Neural crest cell (in vitro differentiated cells): ENCODE data around the gene SDHA. TPM values are rescaled to one million over a fixed set of nuclear protein-coding genes. Genes with fewer than 3 reads are reported as not detected.
"Not testable (repeated sequence)": the region's sequence is repeated elsewhere in the genome, so short reads cannot be mapped to it uniquely, and the experiment has no call there.

Source experiments
- DNase-seq: peaks from one replicate; pipeline ENCODE4 v3.0.0; 2021; ENCODE audit warnings: low read depth, mixed read lengths, low spot score
- H3K27ac Mint-ChIP-seq: one replicate; pipeline ENCODE4 v1.8.0; 2021; ENCODE audit warnings: mild to moderate bottlenecking, mixed read lengths; ENCODE audit not compliant: unreplicated experiment
- H3K27me3 Mint-ChIP-seq: 2 replicates; pipeline ENCODE4 v1.8.0; 2021; ENCODE audit warnings: low read depth, mild to moderate bottlenecking, mixed read lengths
- H3K36me3 Mint-ChIP-seq: 2 replicates; pipeline ENCODE4 v1.8.0; 2021; ENCODE audit warnings: low read depth, mild to moderate bottlenecking, mixed read lengths
- H3K4me1 Mint-ChIP-seq: 2 replicates; pipeline ENCODE4 v1.8.0; 2021; ENCODE audit warnings: mixed read lengths
- H3K4me3 Mint-ChIP-seq: one replicate; pipeline ENCODE4 v1.8.0; 2021; ENCODE audit warnings: mild to moderate bottlenecking, mixed read lengths
- H3K9me3 Mint-ChIP-seq: 2 replicates; pipeline ENCODE4 v1.8.0; 2021; ENCODE audit warnings: mixed read lengths
- CTCF ChIP-seq: fragments of 200-600 bp; sonication (generic); conservative IDR thresholded peaks from 2 replicates; pipeline ENCODE4 v1.5.0; 2021; ENCODE audit warnings: antibody characterized with exemption, mild to moderate bottlenecking
- total RNA-seq: library from RNA; stranded (reverse); gene quantifications from 2 replicates; pipeline ENCODE4 v1.2.1, GENCODE V29; 2021

SDHA gene
- total RNA-seq, 1 donor from 2014 or later, result 106 TPM

DNA sequence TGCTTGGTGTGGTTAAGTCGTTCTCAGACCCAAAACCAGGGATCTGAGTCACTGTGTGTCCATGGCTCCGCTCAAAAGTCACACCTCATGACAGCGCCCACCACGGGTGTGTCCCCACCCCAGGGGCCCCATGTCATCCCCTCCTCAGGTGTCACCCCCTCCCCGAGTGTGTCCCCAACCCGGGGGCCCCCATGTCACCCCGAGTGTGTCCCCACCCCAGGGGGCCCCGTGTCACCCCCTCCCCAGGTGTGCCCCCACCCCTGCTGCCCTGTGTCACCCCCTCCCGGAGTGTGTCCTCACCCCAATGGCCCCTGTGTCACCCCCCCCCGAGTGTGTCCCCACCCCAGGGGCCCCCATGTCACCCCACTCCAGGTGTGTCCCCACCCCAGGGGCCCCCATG, 21.8 kb upstream of the SDHA start:
- Mint-ChIP-seq H3K4me3 (no peak overlapping the region), H3K27me3 (no peaks in the 10 kb centered on the region), H3K4me1 (peaks cover 9% of the 10 kb centered on the region), H3K27ac (no peak overlapping the region), H3K9me3 (no peaks in the 10 kb centered on the region), H3K36me3 (no peaks in the 10 kb centered on the region)
- no peak for TF ChIP-seq CTCF
- DNase-seq, result no peak

- peak overlapping the region; percentile 18 for H3K4me3 Mint-ChIP-seq
- peak; percentile 14 for TF ChIP-seq CTCF
- H3K27me3 Mint-ChIP-seq, H3K9me3 Mint-ChIP-seq, H3K4me1 Mint-ChIP-seq, H3K36me3 Mint-ChIP-seq, DNase-seq: not testable (repeated sequence)
- H3K27ac Mint-ChIP-seq, result peak overlapping the region; percentile 87
Measured at GRCh38 chr5:197031-197430, 21.1 kb upstream of the SDHA start.

- peaks cover 9% of the 10 kb centered on the region for H3K4me1 Mint-ChIP-seq
- H3K27me3 Mint-ChIP-seq, result no peaks in the 10 kb centered on the region
- no peaks in the 10 kb centered on the region for H3K9me3 Mint-ChIP-seq
- H3K4me3 Mint-ChIP-seq, result no peak overlapping the region
- no peak for DNase-seq
- no peak overlapping the region for H3K27ac Mint-ChIP-seq
- H3K36me3 Mint-ChIP-seq, result no peaks in the 10 kb centered on the region
- TF ChIP-seq CTCF, result no peak
Measured at GRCh38 chr5:197892-198489, 20.1 kb upstream of the SDHA start.

- no peaks in the 10 kb centered on the region for H3K9me3 Mint-ChIP-seq
- DNase-seq, result no peak
- H3K27me3 Mint-ChIP-seq, result no peaks in the 10 kb centered on the region
- H3K4me1 Mint-ChIP-seq, result peaks cover 9% of the 10 kb centered on the region
- no peak for TF ChIP-seq CTCF
- no peak overlapping the region for H3K27ac Mint-ChIP-seq
- H3K4me3 Mint-ChIP-seq, result no peak overlapping the region
- H3K36me3 Mint-ChIP-seq, result no peaks in the 10 kb centered on the region
Measured at GRCh38 chr5:198516-199196, 19.5 kb upstream of the SDHA start.

- no peak for DNase-seq
- no peak overlapping the region for H3K27ac Mint-ChIP-seq
- H3K27me3 Mint-ChIP-seq, result no peaks in the 10 kb centered on the region
- no peak for TF ChIP-seq CTCF
- H3K36me3 Mint-ChIP-seq, result no peaks in the 10 kb centered on the region
- H3K9me3 Mint-ChIP-seq, result no peaks in the 10 kb centered on the region
- peaks cover 9% of the 10 kb centered on the region for H3K4me1 Mint-ChIP-seq
- H3K4me3 Mint-ChIP-seq, result no peak overlapping the region
Measured at GRCh38 chr5:199197-199949, 18.7 kb upstream of the SDHA start.
